COLO668 (cell line): ENCODE measurements around the gene GTPBP1.

ENCODE experiments used
- DNase-seq: peaks from one replicate; lab custom pipeline; 2025; ENCODE audit not compliant: unreplicated experiment; lab: John Stamatoyannopoulos, UW

Gene GTPBP1

DNA sequence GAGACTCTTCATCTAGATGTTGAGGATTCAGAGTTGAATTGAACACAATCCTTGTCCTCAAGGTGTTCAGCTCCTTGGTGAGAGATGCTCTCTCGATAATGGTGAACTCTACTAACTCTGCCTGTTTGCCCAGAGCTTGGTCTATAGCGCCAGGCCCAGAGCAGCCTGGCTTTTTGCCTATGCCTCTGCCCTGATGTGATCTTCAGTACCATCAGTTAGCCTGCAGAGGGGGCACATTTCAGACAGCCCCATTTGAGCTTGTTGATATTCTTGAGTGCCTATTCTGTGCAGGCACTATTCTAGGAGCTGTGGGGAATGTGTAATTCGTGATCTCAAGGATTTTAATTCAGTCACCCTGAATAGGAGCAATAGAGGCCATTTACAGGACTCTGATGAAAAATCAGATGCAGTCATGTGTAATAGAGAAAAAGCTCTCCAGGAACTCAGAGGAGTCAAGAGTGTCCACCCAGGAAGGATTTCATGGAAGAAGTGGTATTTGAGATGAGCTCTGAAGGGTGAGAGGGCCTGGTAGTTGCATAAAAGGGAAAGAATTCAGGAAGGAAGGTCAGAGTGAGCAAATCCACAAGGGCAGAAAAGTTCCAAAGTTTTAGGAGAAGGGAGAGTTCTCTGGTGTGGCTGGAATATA, 19.3 kb downstream of the GTPBP1 start:
- DNase-seq = peak; percentile 21

DNA sequence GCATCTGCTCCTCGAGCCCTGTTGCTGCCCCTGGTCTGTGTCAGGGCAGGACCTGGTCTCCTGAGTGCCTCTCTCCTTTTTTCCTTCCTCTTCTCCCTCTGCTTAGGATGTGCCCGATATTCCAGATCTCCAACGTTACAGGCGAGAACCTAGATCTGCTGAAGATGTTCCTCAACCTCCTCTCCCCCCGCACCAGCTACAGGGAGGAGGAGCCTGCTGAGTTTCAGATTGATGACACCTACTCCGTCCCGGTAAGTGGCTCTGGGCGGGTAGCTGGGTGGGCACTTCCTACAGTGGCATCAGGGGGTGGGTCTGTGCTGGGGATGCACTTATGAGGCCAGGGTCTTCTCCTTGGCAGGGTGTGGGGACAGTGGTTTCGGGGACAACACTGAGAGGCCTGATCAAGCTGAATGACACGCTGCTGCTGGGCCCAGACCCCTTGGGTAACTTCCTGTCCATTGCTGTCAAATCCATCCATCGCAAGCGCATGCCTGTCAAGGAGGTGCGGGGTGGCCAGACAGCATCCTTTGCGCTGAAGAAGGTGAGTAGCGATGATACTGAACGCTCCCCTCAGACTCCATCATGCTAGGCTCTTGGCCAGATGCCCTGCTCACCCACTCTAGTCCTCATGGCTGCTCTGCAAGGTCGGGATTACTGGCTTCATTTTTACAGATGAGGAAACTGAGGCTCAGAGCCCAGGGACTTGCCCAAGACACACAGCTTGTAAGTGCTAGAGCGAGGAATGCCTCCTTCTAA, 20.3 kb downstream of the GTPBP1 start:
- no peak for DNase-seq

DNA sequence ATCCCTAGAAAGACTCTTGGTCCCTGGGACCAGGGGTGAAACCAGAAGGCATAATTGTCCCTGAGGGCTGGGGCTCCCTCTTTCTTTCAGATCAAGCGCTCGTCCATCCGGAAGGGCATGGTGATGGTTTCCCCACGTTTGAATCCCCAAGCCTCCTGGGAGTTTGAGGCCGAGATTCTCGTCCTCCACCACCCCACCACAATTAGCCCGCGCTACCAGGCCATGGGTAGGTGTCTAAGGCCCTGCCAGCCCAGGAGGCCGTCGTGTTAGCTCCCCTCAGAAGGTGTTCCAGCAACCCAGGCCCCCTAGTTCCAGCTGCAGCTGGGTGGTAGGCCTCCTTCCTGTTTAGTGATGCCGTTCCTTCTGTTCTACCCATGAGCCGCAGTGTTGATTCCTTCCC, 21.4 kb downstream of the GTPBP1 start:
- DNase-seq = no peak

- DNase-seq = no peak
Measured at GRCh38 chr22:38727530-38728451, 22.0 kb downstream of the GTPBP1 start.

DNA sequence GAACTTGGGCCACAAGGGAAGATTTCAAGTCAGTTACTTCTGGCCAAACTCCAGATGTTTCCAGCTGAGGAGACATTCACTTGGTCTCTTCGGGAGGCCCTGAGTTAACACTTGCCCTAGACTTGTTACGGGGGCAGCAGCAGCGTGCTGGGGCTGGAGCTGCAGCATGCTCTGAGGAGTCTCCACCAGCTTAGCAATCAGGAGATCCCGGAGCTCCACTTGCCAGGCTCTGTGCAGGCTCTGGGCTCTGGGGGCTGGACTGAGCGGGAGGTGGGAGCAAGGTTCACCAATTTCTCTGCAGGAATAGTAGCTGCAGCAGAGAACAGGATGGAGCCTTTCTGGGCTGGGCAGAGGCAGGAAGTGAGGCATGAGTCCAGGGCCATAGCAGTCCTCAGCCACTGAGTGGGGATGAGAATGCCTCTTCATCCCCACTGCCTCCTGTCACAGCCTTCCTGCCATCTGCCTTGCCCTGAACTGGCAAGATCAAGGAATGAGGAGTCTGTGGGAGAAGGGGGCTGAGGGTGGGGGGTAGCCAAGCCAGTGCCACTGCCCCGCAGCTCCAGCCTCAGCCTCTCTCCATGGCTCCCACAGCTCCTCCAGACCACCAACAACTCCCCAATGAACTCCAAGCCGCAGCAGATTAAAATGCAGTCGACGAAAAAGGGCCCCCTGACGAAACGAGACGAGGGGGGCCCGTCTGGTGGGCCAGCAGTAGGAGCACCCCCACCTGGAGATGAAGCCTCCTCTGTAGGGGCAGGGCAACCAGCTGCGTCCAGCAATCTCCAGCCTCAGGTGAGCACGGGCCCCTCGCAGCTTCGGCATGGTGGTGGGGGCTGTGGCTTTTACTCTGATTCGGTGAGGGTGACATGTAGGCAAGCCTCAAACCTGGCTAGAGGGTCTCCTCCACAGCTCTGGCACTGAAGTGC, 23.4 kb downstream of the GTPBP1 start:
- DNase-seq = no peak

DNA sequence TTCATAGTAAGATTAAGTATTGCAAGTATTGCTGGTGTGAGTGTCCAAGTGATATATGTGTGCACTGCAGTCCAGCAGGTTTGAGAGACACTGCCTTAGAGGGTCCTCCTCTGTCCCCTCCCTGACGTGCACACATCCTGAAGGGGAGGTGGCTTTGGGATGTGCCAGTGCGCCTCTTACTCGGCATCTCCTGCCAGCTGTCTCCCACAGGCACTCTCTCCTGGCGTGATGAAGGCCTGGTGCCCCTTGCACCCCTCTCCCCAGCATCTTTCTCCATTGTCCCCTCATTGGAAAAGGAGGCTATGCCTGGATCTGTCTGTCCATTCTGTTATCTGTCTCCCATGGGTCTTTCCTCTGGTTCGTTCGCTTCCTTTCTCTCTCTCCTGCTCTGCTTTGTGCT, 24.2 kb downstream of the GTPBP1 start:
- no peak for DNase-seq

- DNase-seq = no peak
Measured at GRCh38 chr22:38730411-38730871, 24.7 kb downstream of the GTPBP1 start.

- no peak for DNase-seq
Measured at GRCh38 chr22:38731703-38732161, 26.0 kb downstream of the GTPBP1 start.

GRCh38 chr22:38732251-38732815, 26.6 kb downstream of the GTPBP1 start:
- no peak for DNase-seq

DNA sequence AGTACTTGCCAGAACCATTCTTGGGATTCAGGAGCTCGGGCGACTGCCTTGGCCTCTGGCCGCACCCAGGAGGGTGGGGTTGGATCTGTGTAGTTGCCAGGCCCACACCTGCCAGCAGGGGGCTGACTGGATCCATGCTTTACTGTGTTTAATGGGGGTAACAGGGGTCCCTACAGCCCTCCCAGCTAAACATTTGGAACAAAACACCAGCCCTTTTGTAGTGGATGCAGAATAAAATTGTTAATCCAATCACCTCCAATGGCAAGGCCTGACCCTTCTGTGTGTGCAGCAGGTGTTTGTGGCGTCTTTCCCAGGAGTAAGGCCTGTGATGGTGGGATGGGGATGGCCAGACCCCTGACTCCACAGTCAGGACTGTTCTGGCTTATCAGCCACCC, 27.6 kb downstream of the GTPBP1 start:
- peak; percentile 30 for DNase-seq

DNA sequence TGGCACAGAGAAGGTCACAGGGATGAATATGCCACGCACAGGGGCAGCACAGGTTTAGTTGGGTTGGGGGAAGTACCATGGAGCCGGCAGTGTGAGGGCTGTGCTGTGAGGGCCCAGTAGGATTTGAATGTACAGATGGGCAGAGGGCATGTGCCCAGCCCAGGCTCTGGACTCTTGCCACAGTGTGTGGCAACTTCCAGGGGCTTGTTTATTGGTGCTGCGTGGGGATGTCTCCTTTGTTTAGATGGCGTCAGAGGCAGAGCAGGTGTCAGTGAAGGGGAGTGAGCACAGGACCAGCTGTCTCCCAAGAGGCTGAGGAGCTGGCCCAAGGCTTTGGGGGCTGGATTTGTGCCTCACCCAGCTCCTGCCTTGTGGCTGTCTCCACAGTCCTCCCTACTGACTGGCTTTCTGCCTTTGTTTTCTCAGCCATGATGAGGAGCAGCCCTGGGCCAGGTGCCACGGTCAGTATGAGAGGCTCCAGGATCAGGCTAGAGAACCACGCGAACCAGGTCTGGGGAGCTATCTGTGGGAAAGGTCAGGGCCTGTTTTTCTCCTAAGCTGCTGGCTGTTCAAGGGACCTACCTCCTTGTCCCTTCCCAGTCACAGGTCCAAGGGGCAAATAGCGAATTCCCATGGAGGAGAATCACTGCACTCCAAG, 28.1 kb downstream of the GTPBP1 start:
- peak; percentile 55 for DNase-seq

DNA sequence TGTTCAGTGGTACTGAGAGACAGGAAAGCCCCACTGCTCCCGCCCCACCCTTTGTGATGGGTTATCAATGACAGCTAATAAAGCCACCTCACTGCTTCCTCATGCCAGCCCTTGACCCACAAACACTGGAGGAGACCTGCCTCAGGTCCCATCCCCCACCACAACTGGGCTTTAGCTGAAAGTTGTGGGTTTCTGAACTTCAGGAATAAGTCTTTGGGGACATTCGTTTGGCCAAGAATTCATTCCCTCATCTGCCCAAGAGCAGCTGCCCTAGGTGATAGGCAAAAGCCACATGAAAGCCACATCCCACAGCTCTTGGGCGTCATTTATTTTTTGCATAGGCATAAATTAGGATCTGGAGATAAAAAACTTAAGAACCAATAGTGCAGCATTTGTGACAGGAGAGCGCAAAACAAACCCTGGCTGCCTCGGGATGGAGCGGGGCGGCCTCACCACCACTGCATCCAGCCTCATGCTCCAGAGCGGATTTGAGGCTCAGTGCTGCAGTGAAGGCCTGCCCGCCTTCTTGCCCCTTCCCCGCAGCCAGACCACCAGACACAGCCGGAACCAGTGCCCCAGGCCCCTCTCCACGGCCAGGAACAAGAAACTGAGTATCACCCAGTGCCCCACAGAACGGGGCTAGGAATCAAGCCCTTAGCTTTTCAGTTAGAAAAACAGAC, 28.8 kb downstream of the GTPBP1 start:
- no peak for DNase-seq

DNA sequence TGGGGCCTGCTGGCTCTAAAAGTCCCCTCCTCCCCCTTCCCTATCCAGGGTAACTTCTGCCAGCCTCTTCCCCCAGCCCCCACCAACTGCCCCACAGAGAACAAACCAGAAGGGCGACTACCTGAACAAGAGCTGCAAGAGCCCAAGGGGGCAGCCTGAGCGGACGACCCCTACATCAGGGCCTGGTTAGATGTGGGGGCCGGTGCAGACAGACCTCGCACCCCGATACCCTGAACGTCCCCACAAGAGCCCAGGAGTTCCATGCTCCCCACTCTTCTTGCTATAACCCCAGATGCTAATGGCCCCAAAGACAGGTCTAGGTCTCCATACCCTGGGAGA, 29.4 kb downstream of the GTPBP1 start:
- DNase-seq = no peak

DNA sequence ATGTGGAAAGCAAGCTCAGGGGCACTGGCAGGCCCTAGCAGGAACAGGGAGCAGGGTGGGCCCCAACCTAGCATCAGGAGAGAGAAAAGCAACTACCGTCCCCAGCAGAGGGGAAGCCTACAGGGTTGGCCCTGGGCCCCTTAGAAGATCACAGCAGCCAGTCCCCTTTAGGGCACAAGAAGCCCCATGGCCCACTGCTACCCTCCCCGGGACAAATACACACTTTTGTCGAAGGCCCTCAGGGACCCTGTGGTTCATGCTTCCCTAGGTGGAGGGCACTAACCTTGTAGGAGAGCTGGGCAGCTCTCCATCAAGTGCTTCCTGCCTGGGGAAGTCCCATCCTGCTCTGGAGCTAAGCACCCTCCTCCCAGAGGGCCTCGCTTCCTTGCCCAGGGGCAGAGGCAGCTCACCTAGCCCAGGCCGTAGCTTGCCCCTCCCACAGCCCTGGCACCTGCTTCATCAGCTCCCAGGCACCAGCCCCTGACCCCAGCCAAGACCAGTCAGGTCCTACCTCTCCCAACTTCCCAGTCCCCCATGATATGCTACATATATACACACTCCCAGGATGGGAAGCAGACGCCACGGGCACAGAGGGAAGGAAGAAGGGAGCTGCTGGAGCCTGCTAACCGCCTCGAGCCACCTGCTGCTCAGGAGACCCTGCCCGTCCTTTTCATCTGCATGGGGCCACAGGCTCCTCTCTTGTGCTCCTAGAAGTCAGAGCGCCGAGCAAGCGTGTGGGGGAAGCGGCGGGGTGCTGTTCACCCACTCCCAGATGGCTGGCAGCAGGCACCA, 29.9 kb downstream of the GTPBP1 start:
- peak; percentile 40 for DNase-seq

GRCh38 chr22:38736257-38736570, 30.5 kb downstream of the GTPBP1 start:
- DNase-seq = no peak

DNA sequence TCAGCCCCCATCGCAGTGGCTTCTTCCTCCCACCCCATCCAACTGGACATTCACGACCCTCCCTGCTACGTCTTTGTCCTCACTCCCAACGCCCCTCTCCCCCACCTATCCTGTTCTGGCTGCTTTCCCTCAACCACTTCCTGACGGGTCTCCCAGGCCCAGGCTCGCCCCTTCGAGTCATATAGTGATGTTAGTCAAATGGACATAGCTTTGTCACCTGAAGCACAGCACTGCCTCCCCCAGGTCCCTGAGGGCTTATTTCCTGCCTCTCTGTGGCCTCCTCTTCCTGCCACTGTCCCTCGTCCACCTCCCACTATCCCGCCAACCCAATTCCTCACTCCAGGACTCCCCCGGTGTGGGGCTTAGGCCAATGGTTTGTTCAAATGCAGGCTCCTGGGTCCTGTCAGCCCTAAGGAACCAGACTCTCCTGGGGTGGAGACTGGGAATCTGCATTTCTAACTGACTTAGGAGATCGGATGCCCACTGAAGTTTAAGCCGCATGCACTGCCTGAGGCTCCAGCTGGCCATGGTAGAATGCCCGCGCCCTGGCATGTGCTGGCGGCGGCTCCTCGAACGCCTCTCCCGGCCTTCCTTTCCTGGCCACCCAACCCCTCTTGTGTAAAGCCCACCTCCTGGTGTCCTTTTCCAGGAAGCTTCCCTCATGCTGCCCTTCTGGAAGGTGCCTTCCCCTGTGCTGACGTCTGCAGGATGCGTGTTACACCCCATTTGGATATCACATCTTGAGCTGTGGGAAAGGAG, 31.7 kb downstream of the GTPBP1 start:
- no peak for DNase-seq

DNA sequence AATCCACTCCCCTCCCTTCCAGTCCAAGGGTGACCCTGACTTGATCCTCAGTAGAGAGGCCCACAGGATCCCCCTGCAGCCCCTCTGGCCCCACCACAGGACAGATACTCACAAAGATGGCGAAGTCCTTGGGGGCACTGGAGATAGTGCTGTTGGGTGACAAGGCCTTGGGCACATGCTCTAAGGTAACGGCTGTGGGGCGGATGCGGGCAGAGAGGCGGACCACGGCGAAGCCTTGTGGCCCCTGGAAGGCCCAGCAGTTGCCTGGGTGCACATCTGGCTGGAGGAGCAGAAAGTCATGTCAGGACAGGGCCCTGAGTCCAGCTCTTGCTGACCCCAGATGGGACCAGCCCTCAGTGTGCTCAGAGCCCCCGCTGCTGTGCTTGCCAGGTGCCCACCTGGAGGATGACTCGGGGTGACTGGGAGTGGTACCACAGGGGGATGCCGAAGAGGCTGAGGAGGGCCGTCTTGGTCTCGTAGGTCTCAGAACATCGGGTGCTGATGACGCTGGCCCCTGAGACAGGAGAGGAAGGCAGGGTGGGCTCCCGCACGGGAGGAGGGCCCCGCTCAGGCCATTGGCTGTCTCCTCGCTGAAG, 32.8 kb downstream of the GTPBP1 start:
- no peak for DNase-seq
